ENCODE measurements around the gene CABYR.

DNA sequence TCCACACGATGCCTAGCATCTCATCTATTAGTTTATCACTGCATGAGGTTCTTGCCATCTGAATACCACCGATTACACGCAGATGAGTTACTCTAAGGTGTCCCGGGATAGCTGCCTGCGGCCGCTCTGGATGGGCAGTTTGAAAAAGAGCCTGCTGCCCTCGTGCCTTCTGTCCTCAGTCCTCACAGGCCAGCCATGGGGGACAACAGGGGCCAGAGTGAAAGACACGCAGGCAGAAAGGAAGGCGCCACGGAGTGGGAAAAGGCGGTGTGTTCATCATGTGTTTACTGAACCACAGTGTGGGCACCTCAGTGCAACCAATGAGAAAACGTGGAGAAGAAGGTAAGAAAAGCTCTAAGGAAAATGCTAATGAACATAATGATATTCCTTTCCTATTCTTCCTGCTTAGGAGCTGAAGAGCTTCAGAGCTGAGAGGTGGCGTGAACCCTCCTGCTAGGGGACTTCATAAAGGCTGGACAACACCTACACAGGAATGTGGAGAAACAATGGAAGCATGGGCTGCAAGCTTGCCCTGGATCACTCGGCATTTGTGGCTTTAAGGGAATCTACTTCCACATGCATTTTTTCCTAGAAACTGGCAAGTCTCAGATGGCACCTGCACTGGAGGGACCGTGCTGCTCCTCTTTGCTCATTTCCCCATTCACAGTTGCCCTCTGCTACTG is 50.9 kb downstream of the CABYR start:
- TF ChIP-seq, protein P1, sequence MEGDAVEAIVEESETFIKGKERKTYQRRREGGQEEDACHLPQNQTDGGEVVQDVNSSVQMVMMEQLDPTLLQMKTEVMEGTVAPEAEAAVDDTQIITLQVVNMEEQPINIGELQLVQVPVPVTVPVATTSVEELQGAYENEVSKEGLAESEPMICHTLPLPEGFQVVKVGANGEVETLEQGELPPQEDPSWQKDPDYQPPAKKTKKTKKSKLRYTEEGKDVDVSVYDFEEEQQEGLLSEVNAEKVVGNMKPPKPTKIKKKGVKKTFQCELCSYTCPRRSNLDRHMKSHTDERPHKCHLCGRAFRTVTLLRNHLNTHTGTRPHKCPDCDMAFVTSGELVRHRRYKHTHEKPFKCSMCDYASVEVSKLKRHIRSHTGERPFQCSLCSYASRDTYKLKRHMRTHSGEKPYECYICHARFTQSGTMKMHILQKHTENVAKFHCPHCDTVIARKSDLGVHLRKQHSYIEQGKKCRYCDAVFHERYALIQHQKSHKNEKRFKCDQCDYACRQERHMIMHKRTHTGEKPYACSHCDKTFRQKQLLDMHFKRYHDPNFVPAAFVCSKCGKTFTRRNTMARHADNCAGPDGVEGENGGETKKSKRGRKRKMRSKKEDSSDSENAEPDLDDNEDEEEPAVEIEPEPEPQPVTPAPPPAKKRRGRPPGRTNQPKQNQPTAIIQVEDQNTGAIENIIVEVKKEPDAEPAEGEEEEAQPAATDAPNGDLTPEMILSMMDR (IDR thresholded peaks at IDR 0.05), result no peak
- no peak for TF ChIP-seq POLR2A (IDR thresholded peaks at IDR 0.05)
